GM04504 (cell line): ENCODE results near the gene GMPPB.

Experiments
- DNase-seq: peaks from one replicate; pipeline ENCODE4 v3.0.0-alpha.2; 2012; ENCODE audit warnings: low read depth

The GMPPB gene

GRCh38 chr3:49727924-49728361 is 4.2 kb upstream of the GMPPB start:
- no peak for DNase-seq

DNA sequence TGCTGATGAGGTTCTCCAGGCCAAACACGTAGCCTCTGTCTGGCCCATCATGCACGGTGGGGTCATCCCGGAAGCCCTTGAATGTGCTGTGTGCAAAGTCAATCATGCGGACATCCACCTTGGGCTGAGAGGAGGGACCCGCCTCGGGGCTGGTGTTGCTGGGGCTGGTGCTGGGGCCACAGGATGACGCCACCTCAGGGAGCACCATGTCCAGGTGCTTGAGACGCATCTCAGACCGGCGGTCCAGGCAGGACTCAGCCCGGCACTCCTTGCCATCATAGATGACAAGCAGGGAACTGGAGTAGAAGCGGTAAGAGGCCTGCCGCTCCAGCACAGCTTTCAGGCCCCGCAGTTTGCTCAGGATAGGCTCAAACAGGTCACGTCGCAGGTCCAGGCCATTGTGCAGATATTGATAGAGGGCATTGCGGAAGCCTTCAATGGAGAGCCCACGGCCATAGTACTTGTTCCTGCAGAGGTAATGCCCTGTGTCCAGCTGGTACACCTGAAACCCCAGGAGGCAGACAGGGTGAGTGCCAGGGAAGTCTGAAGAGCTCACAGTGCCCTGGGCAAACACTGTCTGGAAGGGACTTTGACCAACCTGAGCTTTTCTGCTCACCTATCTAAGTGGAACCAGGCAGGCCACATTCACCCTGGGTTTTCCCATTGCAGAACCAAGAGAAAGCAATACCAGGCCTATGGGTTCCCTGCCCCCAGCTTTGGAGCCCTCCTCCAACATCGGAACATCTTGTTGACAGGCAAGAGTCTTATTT is 3.6 kb upstream of the GMPPB start:
- no peak for DNase-seq

- no peak for DNase-seq
These were observed 2.3 kb upstream of the GMPPB start for GRCh38 chr3:49725906-49726681.

DNA sequence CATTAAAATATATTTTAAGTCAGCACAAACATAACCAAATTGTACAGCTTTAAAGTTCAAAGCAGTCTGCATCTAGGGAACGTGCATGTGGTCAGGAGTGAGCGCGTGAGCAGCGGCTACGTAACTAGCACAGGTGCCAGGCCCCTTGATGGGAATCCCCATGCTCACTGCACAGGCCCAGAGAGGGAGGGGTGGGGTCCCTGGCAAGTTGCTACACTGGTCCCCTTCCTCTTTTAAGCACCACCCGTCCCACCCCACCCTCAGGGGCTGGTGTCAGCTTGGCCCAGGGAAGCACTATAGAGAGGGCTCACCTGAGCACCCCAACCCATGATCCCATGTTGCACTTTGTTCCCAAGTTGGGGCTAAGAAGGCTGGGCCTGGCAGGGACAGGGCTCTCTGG is 835 bp upstream of the GMPPB start:
- no peak for DNase-seq

DNA sequence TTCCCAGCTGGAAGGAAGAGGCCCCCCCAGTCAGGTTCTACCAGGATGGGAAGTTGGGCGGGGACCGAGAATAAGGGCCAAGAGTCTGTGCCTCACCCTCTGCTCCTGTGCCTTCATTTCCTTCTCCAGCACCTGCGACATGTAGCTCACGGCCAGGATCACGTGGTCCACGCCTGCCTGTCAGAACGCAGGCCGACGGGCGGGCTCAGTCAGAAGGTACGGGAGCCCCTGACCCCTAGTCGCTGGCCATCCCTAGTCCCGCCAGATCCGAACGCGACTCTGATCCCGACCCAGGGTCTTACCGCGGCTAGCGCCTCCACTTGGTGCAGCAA is 489 bp downstream of the GMPPB start:
- DNase-seq: no peak

DNA sequence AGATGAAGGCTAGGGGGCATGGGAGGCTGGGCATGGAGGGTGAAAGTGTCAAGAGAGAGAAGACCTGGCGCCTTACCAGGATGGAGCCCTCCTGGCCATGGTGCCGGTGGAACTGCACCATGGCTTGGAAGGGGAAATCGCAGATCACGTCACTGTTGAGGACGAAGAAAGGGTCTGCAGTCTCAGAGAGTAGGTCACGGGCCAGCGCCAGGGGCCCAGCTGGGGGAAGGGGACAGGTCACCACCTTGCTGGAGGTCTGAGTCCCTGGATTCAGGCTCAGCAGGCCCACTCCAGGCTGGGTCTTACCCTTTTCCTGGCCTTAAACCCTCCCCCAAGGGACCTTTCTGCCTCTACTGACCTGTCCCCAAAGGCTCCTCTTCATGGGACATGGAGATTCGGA is 855 bp downstream of the GMPPB start:
- no peak for DNase-seq

DNA sequence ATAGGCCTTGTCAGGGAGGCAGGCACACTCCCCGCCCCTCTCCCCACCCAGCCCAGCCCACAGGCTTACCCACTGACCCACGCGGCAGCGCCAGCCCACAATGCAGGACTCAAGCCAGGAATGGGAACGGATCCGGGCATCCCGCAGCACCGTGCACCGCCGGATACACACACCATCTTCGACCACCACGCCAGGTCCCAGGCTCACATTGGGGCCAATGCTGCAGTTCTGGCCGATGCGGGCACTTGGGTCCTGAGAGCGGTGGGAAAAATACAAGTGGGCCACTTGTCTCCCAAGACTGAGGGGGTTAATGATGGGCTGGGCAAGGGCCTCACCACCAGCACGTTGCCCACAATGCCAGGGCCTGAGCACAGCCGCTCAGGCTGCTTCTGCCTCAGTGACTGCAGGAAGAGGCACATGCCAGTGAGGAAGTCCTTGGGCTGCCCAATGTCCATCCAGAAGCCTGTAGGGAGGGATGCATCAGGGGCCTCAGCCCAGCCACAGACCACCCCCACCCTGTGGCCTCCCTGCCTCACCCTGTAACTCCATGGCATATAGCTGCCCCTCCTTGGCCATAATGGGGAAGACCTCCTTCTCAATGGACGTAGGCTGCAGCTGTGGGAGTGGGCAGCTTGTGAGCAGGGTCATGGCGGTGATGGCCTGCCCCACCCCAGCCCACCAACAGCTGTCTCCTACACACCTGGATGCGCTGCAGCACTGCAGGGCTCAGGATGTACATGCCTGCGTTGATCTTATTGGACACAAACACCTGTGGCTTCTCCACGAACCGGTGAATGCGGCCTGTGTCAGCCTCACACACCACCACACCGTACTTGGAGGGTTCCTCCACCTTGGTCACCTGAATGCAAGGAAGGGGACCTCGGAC is 1.6 kb downstream of the GMPPB start:
- DNase-seq: no peak

- DNase-seq: no peak
These were observed 2.2 kb downstream of the GMPPB start for GRCh38 chr3:49721596-49721895.

DNA sequence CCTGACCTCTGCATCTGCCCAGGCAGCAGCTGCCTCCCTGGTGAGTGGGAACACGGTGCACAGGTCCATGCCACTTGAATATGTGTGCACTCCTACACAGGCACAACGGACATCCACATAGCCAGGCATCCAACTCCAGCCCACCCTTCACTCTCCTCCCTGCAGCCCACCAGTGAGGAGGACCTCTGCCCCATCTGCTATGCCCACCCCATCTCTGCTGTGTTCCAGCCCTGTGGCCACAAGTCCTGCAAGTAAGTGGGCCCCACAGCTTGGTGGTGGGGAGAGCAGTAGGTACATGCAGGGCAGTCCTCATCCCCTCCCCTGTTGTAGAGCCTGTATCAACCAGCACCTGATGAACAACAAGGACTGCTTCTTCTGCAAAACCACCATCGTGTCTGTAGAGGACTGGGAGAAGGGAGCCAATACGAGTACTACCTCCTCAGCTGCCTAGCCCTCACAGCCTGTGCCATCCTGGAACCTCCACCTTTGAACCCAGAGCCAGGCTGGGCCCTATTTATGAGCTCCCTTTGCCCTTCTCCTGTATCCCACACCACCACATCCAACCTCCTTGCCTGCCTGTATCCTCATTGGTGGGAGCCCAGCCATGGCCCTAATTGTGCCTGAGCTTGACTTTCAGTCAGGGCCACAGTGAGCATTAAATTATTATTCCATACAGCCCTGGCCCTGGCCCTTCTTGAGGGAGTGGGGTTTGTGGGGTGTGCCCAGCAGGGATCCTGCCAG is 2.7 kb downstream of the GMPPB start:
- no peak for DNase-seq

- DNase-seq: peak; percentile 86
These were observed 4.4 kb downstream of the GMPPB start, which contains the start of gene AMIGO3 for GRCh38 chr3:49719214-49719884. Gene AMIGO3 (minus strand): TSS chr3:49719684. CDS start chr3:49719465, 219 bp downstream.

GRCh38 chr3:49718858-49719213 is 4.9 kb downstream of the GMPPB start:
- DNase-seq: no peak

DNA sequence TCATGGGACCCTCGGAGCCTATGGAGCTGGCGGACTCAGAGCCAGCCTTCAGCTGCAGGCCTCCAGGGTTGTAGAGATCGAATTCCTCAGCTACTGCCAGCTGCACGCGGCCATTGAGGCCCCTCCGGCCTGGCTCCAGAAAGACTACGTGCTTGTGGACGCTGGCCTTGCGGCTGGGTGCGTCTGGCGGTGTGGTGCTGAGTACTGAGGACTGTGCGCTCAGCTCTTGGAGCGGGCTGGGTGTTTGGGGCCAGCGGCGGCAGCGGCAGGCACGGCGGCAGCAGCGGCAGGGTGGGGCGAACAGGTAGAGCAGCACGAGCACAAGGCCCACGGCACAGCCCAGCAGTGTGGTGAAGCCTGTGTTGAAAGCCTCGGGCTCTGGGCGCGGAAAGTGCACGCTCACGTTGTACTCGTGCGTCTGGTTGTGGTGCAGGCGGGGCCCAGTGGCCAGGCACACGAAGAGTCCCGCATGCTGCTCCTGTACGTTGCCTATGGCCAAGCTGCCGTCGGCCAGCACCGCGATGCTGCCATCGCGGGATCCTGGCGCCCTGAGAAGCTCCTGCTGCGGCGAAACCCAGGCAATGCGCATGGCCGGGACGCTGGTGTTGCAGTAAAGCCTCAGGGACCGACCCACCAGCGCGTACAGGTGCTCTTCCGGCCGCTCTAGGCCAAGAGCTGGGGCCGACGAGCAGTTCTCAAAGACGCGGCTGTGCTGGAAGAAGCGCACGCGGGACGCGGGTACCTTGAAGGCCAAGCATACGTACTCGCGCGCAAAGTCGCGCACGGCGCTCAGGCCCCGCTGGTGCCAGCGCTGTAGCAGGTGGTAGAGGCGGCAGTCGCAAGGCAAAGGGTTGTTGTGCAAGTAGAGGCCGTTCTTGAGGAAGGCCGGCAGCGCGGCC is 5.5 kb downstream of the GMPPB start:
- DNase-seq: no peak

GRCh38 chr3:49717211-49717958 is 6.4 kb downstream of the GMPPB start:
- DNase-seq: no peak

DNA sequence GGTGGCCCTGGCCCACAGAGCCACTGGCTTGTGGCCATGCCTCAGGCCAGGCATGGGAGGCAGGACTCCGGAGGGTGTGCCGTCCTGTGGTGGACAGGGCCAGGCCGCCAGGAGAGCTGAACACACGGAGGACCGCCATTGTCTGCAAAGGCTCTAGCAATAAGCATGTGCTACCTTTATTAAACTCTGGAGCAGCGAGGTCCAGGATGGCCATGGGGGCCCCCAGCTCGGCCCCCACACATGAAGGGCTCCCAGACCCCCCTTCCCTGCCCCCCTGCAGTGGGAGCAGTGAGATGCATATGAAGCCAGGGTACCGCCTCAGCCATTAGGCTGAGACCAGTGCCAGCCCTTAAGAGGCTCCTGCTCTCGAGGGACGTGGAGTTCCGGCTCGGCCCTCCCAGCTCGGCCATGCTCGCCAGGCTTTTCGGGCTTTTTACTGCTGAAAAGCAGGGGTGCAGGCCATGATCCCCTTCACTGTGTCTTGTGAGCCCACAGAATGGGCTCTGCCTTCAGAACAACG is 7.0 kb downstream of the GMPPB start:
- no peak for DNase-seq

GRCh38 chr3:49716169-49716568 is 7.6 kb downstream of the GMPPB start:
- DNase-seq: no peak

DNA sequence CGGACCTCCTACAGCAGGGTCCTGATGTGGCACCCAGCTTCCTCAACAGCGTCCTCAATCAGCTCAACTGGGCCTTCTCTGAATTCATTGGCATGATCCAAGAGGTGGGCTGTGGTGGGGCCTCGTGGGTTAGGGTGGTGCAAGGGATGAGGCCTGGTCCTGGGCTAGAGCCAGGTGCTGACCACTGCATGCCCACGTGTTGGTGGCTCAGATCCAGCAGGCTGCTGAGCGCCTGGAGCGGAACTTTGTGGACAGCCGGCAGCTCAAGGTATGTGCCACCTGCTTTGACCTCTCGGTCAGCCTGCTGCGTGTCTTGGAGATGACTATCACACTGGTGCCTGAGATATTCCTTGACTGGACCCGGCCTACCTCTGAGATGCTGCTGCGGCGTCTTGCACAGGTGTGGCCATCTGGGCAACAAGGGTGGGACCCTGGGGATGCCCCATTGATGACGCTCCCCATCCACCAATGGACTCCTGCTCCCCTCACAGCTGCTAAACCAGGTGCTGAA is 8.1 kb downstream of the GMPPB start:
- no peak for DNase-seq

DNA sequence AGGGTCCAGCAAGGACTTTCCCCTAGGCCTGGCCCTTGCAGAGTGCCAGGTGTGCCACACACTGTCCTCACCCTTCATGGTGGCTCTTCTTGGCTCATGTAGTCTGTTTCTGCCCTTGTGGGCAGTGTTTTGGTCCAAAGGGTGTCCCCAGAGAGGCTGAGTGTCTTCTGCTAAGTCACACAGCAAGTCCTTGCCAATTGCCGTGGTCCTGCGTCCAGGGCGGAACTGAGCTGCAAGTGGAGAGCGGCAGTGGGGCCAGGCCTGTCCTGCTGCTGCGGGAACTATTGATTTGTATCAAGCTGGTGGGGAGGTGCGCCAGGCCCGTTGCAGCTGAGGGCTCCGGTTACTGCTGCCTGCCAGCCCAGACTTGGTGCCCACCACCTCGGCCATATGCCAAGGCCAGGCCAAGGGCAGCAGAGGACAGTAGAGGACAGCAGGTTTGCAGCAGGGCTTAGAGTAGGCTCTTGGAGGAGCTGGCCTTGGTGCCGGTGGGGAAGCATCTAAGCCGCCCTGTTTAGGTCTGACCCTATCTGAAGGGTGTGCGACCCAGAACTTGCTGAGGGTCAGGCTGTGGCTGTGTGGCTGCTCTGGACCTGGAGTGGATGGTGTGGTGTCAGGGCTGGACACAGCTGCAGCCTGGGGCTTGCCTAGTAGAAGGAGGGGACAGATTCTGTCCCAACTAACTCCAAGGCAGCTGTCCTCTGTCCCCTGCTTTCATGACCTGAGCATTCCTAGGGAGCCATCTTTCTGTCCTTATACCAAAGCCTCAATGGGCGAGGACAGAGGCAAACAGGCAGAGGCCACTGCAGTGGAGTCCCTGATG is 8.8 kb downstream of the GMPPB start:
- no peak for DNase-seq

GRCh38 chr3:49713336-49714105 is 10.2 kb downstream of the GMPPB start:
- no peak for DNase-seq
